Stimulated activated CD8-positive, alpha-beta memory T cell treated with anti-CD3 and anti-CD28 coated beads, Interleukin-7, amount 100 ng/mL, for 24 hours (primary cell): ENCODE results near the gene THSD4.
A peak's percentile ranks its signal among the peaks of the same experiment; 100 is the strongest.

Experiments used
- DNase-seq: peaks from one replicate; pipeline ENCODE4 v3.0.0-alpha.2; 2020; ENCODE audit warnings: low read depth

Gene THSD4

DNA sequence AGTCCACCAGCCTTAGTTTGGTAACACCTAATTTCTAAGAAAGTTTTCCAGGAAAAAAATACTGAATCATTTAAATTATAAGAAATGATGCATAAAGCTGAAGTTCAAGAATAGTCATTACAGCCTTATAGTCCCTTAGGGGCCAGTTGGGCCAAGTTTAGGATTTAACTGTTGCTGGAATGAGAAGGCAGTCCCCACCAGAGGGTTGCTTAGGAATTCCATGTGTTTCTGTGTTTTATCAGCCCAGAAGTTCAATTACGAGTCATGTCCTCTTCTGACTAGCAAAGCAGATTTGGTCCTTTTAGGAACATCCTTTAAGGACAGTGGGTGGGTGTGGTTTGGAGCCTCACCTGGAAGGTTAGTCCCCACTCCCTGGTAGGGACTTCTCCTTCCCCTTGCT lies 638.1 kb downstream of the THSD4 start:
- no peak for DNase-seq

DNA sequence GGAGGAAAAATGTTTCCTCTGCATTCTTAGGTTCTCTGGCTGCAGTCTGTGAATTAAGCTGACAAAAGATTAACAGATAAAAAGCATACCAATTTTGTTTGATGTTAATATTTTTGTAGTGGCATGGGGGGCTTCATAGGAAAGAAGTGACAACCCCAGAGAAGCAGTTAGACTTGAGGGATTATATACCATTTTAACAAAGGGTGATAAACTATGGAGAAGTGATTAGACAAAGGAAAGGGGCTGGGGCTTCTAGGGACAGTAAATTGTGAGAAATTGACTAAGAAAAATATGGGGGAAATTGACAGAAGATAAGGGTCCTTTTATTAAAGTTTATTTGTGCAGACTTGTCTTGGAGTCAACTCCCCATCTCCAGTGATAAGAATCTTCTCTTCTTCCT lies 639.4 kb downstream of the THSD4 start:
- DNase-seq, result no peak

DNA sequence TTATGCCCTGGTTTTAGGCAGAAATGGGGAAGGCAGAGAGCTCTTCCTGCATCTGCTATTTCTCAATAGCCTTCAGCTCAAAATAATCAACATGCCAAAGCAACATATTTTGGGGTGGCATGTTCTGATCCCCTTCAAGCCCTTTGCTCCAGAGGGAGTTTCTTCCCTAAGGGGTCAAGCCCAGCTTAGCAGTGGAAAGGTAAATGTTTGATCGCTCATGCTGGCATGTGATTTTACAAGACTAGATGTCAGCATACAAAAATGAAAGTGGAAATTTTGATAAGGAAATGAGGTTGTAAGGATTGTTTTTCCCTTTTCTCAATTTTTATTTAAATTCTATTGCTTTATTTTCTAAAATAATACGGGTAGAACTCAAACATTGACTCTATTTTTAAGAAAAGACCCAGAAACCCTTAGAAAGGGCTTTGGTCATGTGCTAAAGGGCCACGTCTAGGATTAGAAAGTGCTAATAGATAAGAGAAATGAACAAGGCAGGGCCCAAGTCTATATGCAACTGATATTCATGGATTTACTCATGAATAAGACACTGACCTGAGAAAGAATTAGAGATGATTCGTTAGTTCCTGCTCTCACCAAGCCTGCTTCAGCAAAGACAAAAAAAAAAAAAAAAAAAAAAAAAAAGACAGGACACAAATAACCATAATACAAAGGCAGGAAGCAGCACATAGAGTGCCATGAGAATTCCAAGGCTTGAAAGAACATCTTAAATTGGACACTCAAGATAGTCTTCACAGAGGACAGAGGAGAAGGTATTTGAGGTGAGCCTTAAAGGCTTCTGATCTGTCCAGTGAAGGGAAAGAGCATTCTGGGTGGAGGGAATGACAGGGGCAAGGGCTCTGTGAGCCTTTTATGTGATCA lies 640.1 kb downstream of the THSD4 start:
- DNase-seq, result no peak

DNA sequence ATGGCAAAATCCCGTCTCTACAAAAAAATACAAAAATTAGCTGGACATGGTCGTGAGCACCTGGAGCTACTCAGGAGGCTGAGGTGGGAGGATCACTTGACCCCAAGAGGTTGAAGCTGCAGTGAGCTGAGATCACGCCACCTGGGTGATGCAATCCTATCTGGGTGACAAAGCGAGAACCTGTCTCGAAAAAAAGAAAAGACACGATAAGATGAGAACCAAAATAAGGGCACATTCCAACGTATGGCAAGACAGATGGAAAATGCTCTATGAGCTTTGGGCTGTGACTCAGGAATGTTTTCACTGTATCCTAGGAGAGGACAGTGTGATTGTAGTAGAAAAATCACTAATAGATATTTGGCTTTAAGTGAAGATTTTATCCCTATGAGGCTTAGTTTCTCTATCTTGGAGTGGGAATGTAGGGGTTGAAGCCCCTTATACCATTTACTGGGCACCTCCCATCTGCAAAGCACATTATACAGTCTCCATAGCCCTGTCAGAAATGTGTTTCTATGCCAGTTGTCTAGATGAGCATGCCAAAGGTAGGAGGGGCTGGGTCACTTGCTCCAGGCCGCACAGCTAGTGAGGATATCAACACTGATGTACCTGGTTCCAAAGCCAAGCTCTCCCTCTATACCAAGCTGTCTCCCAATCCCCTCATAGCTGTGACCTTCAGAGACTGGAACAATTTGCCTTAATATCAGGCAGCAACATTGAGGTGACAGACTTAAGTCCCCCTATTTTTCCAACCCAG lies 641.5 kb downstream of the THSD4 start:
- DNase-seq, result no peak

DNA sequence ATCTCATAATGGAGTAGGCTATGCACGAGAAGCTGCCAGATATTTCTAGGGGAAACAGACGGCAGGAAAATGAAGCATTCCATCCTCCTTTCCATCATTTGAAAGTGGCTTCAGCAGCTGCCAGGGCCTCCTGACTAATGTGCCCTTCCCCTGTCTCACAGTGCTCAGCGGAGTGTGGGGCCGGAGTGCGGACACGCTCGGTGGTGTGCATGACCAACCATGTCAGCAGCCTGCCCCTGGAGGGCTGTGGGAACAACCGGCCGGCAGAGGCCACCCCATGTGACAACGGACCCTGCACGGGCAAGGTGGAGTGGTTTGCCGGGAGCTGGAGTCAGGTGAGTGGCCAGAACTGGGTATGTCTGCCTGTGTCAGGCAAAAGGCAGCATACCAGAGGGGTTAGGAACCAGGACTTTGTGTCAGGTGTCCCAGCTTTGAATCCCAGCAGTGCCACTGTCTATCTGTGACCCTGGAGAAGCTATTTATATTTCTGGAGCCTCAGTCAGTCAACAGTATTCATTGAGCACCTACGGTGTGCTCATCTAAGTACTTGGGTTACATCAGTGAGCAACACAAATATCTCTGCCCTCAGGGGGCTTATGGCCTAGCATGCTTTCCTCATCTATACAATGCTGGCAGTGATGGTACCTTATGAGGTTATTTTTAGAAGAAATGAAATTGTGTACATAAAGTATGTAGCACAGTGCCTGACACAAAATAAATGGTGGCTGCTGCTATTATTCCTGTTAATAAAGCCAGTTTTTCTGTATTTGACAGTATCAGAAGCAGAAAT lies 642.7 kb downstream of the THSD4 start:
- no peak for DNase-seq

DNA sequence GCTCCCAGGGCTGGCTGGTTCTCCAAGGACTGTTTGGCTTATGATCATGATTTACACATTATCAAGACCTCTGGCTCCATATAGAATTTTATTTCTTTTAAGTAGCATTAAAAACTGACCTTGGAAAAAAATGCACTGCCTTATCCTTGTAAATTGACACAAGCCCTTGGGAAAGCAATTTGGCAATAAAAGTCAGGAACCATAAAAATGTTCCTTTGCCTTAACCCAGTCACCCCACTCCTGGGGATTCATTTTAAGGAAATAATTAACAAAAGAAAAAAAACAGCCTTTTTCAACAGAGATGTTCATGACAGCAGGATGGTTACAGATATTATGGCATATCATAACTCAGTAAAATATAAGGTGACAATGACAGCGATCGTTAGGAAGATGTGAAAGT lies 643.4 kb downstream of the THSD4 start:
- DNase-seq, result no peak

DNA sequence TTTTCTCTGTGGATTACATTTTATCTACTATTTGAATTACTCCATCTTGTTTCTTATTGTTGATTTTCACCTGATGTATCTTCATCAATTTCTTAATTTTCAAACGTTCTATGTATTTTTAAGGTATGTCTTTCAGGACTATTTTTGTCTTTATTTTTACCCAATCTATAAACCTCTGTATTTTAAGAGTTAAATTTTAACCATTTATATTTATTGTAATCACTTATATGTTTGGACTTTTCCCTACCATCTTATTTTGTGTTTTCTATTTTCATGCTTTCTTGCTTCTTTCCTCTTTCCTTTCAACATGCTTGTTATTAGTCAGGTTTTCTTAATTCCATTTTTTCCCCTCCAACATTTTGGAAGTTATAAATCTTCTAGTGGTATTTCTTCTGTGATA lies 645.6 kb downstream of the THSD4 start:
- DNase-seq, result no peak

DNA sequence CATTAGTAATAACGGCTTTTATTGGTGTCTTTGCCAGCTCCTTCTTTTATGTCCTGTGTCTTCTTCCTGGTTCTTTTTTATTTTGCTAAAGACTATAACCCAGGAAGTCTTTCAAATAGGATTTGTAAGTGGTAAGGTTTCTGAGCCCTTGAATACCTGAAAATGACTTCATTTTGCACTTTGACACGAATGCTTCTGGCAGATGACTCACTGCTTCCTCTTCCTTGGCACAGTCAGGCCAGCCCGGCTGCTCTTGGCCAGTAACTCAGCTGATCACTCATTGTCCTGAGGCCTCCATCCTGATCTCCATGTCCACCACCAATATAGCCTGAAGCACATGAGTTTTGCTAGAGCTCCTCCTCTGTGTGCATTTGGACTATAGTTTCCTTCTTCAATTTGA lies 646.4 kb downstream of the THSD4 start:
- DNase-seq, result no peak

DNA sequence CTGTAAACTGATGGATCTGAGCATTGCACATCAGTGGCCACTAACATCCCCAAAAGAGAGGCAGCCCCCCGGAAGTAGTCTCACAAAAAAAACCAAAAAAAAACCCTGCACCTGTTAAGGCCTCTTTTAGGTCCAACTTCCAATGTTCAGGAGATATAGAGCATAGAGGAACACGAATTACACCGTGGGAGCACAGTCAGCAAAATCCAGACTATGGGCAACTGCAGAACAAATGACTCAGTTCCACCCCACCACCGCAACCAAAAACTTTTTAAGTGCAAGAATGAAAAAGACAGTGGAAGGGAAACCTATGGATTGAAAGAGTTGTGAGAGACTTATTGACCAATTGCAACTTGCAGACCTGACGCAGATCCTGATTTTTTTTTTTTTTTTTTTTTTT lies 652.9 kb downstream of the THSD4 start:
- DNase-seq, result no peak

DNA sequence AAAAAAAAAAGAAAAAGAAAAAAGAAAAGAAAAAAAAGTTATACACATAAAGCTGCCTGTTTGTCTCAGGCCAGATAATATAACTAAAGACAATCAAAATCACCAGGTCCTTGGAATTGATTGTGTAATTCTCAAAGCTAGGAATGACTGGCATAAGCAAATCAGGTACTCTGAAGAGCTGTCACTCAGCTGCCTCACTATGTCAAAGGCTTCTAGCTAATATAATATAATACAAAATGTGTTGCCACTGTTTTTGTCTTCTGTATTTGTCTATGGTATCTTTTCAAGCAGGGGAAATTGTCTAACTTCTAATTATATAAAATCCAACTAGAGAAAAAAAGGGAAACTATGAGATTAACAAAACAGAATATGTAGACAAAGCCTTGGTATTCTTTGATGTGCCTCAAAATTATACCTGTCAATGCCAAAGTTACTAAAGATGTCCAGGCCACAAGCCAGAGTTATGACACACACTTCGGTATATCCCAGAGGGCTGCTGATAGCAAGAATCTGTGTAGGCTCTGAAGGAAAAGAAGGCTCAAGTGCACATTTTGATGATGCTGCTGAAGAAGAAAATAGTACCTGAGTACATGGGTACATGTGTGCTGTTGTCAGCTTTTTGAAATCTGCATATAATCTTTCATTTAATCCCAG lies 658.1 kb downstream of the THSD4 start:
- DNase-seq, result no peak

DNA sequence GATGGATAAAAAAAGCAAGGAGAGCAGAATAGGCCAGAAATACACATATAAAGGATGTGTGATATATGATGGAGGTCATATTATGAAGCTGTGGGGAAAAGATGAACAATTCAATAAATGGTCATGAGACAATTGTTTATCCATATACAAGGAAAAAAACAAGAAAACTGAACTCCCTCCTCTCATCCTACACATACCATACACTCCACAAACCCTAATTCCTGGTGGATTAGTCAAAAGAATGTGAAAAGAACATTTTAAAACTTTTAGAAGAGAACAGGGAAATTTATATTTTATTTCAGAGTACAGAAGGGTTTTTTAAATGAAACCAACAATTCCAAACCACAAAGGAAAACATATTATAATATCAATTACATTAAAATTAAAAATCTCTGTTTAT lies 660.6 kb downstream of the THSD4 start:
- DNase-seq, result no peak

DNA sequence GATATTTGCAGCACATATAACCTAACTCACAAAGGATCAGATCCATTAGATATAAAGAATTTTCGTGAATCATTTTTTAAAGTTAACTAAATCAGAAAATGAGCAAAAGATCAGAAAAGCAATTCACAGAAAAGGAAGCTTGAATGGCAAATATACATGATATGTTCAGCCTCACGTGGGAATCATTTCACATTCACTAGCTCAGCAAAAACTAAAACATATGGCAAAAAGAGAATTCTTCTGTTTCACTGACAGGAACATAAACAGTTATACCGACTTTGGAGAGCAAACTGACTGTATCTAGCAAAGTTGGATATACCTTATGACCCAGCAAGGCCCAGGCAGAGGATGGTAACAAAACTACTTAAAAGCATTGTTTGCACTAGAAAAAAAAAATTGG lies 661.0 kb downstream of the THSD4 start:
- no peak for DNase-seq

DNA sequence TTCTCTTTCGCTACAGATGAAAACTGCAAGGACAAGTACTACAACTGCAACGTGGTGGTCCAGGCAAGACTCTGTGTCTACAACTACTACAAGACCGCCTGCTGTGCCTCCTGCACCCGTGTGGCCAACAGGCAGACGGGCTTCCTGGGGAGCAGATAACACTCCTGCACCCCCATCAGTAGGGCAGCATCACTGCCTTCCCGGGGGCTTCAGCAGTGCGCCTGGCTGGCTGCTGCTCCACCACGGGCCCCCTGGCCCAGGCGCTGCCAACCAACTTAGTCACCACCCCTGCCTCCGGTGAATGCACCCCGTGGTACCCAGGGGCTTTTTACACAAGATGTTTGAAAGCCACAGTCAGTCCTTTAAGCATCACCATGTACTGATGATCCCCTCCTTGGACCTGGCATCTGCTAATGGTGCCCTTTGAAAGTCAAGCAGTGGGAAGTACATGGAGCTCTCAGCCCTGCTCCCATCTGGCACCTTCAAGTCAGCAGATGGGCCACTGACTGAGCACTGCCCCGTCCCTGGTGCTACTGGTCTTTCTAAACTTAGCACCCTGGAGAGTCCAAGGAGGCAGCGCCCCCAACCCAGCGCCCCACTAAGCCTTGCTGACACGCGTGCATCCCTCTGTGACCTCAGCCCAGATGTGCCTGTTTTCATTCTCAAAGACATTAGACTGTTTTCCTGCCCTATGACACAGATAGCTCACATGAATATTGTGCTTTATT lies 662.1 kb downstream of the THSD4 start:
- DNase-seq, result no peak

DNA sequence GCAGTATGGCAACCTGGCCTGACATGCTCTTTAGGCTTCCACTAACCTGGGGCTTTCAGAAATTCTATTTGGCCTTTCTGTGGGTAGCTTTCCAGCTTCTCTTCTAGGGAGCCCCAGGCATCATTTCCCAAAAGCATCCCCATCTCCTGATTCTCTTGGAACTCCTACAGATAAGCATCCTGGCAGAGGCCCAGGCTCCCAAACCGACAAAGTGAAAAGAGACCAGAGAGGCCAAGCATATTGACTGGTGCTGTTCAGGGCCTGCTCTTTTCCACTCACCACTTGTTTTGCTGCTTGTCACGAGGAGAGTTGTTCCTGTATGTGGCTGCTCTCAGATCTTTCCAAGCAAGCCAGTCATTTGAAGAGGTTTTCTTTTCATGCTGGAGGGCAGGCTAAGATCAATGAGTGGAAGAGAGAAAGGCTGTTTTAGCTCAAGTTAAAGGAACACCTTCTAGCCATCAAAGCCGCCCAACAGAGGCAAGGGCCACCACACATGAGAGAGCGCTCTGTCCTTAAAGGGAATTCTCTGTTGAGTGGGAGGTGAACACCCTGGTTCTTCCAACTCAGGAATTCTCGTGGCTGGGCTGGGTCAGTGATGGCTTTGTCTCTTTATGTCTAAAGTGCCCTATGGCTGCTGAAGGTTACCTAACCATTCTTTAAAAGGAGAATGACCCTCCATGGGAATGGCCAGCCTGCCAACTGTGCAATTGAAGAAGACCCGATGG lies 664.0 kb downstream of the THSD4 start:
- DNase-seq, result no peak

DNA sequence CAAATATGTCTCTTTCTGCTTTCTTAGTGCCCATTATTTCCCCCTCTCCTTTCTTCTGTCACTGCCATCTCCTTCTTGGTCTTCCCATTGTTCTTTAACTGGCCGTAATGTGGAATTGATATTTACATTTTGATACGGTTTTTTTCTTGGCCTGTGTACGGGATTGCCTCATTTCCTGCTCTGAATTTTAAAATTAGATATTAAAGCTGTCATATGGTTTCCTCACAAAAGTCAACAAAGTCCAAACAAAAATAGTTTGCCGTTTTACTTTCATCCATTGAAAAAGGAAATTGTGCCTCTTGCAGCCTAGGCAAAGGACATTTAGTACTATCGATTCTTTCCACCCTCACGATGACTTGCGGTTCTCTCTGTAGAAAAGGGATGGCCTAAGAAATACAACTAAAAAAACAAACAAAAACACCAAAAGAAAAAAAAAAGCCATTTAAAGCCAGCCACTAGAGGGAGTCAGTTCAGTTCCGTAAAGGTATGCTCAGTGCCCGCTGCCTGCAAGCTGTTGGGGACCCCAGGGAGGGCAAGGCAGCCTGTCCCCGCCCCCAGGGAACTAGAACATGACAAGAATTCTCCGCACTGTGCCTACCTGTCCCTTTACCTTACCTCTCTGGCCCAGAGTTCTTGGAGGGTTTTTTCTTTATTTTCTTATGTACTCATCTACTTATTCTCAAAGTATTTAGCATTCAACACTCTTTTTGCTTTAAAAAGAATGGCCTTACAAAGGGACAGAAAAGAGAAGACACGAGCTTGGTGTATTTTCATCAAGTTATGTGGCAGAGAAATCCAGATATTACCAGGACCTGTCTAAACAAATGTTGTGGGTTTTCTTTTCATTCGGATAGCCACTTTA lies 665.1 kb downstream of the THSD4 start:
- DNase-seq, result no peak

DNA sequence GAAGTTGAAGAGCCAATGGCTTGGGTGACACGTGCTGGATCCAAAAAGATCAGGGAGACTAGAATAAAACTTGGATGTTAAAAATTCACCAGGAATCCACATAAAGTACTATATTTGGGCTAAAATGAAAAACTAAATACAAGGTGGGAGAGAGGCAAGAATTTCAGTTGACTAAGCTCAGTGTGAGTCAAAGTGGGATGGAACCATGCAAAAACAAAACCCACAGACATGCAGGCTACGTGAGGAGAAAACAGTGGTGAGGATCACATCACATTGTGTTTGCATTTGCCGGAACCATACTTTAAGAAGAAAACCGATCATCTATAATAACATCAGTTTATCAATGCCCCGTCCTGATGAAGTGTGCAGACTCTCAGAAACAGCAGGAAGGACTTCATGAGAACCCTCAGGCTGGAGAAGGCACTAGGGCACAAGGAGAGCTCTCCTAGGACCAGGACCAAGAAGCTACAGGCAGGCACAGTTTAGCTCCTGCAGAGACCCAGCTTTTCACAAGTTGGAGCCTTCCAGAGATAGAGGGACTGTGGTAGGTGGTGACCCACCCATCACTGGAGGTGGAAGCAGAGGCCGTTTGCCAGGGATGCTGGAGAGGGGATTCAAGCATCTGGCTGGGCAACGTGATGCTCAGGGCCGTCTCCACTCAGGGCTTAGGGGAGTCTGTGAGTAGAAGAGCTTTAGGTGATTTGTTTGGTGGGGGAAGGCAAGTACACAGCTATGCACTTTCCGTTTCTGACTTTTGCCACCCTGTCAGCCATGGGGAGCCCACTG lies 666.1 kb downstream of the THSD4 start:
- DNase-seq, result no peak

DNA sequence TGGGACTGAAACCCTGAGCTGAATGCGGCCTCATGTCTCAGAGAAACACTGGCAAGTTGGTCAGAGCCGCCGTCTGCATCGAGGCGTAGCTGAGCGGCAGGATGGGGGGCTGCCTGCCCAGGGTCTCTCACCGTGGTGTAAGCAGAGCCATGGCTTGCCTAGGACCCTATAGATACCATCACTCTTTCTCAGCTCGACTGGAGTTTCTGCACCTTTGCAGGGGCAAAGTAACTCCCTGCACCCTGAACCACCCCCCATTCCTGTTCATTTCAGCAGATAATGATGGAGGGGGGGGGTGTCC lies 666.6 kb downstream of the THSD4 start:
- no peak for DNase-seq

DNA sequence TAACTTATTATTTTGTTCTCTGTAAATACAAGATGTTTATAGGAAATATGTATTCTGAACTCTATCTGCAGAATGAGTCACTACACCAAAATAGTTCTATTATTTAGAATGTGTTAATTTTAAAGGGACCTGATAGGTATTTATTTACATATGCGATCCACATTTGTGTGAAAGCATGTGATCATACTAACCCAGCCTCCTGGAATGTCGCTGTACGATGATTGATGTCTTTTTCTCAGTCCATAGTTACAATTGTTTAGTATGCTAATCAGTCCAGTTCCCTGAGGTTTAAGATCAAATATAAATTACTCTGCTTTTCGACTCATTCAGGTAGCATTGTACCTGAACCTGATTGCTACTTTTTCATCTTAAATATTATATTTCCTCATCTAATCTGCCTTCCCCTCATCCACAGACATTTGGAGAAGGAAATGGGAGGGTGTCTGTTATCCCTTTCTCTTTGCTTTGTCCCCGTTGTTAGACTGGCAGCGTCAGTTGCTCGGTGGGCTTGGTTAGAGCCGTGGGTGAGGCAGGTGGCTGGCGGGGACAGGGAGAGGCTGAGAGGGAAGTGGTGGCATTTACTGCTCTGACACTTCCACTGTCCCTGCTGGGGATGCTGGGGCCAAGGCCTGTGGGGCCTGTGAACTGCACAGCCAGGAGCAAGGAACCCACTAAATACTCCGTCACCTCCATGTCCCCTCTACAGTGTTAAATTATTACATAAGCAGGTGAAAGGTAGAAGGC lies 667.3 kb downstream of the THSD4 start:
- DNase-seq, result no peak

DNA sequence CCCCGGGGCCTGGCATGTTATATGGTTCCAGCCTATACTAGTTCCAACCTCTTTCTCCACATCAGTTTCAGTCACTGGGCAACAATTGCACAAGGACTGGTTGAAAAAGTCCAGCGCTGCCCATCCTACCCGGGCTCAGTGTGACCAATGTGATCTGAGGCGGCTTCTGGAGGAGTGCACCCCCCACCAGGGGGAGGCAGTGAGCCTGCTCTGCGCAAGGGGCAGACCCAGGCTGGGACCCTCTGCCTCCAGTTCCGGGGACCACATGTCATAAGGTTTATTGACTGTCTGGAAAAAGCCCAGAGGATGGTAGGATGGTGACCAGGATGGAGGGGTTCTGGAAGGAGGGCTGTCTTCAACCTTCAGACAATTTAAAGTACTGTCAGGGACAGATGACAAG lies 669.4 kb downstream of the THSD4 start:
- DNase-seq, result peak; percentile 6
